Effector CD8-positive, alpha-beta T cell (primary cell): ENCODE results near the gene PRR35.
A peak's percentile ranks its signal among the peaks of the same experiment; 100 is the strongest.

Source experiments
- DNase-seq: peaks from one replicate; lab custom pipeline; 2025; lab: John Stamatoyannopoulos, UW

PRR35 gene

DNA sequence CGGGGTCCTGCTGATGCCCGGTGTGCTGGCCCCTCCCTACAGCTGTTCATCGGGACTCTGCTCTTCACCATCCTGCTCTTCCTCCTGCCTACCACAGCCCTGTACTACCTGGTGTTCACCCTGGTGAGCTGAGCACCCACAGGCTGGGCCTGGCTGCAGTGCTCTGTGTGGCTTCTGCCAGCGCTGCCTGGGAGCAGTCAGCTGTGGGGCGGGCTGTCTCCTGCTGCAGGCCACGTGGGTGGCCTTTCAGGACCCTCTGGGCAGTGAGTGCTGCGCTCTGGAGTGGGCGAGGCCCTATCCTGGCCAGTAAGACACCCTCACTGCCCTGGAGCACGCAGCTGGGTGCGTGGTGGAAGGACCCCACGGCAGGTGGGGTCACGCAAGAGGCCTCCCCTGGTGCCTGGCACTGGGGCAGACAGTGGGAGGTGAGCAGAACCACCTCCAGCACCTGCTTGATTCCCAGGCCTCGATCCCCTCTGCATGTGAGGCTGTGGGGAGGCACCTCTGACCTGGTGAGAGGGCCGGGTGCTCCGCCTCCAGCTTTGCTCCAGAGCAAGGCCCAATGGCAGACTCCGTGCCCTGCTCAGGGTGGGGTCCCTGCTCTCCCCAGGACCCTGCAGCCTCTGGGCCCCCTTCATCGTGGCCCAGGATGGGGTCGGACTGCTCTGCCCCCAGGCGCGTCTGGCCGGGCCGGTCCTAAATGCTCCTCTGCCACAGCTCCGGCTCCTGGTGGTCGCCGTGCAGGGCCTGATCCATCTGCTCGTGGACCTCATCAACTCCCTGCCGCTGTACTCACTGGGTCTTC is 20.1 kb downstream of the PRR35 start:
- no peak for DNase-seq

DNA sequence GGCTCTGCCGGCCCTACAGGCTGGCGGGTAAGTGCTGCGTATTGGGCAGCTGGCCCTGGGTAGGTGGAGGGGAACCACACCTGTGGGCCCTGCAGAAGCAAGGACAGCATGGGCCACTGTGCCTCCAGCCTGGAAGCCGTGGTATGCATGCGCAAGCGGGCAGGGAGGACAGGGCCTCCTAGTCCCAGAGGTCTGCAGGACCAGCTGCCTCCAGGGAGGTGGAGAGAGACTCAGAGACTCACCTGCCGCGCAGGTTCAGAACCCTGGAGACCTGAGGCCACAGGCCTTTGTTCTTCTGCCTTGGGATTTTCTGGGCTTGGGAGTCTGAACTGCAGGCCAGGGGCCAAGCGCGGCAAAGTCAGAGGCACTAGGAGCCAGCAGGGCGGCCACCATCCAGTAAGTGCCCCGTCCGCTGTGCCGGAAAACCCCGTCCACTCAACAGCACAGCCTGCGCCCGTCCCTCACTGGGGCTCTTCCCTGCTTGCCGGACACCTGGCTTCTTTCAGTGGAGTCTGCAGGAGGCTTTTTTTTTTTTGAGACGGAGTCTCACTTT is 20.8 kb downstream of the PRR35 start:
- DNase-seq: no peak

DNA sequence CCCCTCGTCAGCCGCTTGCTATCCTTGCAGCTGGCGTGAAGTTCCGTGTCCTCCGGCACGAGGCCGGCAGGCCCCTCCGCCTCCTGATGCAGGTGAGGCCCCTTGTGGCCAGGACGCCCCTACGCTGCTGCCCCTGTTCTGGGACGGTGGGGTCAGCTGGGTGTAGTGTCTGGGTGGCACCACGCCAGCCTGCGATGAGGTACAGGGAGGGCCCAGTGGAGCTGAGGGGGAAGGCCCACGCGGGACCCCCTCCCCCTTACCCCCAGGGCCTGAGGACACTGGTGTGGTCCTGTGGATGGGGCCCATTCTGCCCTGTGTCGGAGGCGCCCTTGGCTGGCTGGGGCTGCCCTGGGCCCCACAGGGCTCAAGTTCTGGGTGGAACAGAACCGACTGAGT is 22.0 kb downstream of the PRR35 start:
- no peak for DNase-seq

DNA sequence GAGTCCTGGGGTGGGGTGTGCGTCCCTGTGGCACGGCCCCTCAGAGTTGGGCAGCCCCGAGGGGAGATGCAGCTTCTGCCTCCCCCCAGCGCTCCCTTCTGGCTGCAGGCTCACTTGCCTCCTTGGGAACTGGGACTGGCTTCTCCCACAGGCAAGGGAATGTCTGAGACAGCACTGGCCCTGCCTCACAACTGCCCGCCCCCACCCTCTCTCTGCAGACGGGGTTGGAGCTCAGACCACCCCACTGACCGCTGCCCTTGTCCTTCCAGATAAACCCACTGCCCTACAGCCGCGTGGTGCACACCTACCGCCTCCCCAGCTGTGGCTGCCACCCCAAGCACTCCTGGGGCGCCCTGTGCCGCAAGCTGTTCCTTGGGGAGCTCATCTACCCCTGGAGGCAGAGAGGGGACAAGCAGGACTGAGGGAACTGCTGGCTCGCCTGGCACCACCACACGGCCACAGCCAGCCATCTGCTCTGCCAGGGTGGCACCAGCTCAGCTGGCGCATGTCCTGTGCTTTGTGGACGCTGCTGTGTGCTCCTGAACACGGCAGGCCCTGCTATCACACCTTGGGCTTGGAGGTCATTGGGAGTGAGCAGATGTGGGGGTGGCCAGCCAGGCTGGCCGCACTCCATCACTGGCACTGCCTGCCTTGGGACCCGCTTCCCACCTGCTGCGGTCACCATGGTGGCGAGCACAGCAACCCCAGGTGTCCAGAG is 22.6 kb downstream of the PRR35 start:
- DNase-seq: no peak

- DNase-seq: no peak
Measured at GRCh38 chr16:583470-583814, 23.2 kb downstream of the PRR35 start.

DNA sequence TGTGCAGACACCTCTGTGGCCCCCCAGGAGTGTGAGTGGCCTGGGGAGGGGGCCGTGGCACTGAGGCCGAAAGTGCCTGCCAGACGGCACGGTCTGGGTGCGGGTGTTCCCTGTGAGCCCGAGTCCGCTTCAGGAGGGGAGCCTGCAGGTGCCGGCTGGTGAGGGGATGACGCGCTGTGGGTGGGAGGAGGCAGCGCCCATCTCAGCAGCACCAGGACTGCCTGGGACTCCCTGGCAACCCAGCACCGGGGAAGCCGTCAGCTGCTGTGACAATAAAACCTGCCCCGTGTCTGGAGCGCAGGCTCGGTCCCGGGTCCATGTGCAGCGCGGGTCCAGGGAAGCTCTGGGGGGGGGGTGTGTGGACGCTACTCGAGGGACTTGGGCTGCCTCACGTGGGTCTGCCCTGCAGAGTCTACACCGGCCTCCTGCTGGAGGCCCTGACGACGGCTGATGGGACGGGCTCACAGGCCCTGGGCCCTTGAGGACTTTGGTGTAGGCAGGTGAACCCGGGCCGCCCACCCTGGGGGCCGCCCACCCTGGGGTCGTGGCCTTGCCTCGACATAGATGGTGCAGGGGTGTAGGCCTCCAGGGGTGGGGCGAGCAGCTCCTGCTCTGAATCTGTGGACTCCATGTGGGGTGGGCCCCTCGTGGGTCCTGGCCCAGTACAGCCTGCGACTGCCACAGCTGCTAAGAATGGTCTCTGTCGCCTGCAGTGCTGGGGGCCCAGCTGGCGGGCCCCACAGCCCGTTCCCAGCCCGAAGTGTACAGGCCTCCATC is 23.8 kb downstream of the PRR35 start:
- DNase-seq: no peak

DNA sequence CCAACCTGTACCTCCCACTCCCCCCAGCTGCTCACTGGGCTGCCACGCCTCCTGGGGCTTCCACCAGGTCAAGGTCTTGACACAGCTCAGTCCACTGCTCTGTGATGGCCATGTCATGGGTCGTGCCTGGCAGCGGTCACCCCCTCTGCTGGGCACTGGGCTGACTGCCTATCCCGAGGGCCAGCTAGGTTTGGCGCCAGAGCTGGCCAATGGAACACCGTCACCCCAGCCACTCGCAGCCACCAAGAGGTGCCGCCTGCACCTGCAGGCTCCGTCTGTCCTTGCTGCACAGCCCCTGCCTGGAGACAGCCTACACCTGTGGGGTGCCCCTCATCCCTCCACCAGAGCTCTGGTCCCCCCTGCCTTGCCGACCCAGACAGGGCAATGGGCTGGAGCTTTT is 25.2 kb downstream of the PRR35 start:
- no peak for DNase-seq

- no peak for DNase-seq
Measured at GRCh38 chr16:586047-586644, 26.0 kb downstream of the PRR35 start.

- no peak for DNase-seq
Measured at GRCh38 chr16:586645-587590, 26.7 kb downstream of the PRR35 start.

GRCh38 chr16:588639-588888 is 28.4 kb downstream of the PRR35 start:
- peak; percentile 44 for DNase-seq

DNA sequence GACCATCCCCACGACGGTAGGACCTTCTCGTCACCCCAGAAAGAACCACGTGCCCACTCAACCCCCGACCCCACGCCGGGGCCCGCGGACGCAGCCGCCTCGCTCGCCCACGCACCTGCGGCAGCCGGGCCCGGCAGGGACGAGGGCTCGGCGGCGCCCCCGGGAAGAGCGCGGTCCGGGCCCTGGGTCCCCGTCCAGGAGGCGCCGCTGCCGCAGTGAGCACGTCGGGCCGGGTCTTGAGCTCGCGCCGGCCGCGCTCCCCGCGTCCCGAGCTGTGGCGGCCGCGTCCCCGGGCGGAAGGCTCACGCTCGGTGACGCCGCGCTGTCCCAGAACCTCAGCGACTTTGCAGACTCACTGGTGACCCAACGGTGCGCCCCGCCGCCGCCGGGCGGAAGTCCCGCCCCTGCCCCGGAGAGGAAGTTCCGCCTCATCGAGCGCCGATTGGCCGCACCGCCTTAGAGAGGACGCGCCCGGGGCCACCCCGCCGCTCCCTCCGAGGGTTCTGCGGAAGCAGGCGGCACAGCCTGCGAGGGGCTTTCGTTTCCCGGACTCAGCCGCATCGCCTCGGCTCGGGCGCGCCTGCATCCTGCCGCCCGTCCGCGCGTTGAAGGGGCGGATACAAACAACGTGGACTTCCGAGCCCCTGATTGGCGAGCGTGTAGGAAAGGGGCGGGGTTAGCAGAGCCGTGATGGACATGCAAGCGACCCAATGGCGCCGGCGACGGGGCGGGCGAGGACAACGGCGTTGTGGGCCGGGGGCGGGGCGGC is 28.9 kb downstream of the PRR35 start:
- DNase-seq: peak; percentile 97

DNA sequence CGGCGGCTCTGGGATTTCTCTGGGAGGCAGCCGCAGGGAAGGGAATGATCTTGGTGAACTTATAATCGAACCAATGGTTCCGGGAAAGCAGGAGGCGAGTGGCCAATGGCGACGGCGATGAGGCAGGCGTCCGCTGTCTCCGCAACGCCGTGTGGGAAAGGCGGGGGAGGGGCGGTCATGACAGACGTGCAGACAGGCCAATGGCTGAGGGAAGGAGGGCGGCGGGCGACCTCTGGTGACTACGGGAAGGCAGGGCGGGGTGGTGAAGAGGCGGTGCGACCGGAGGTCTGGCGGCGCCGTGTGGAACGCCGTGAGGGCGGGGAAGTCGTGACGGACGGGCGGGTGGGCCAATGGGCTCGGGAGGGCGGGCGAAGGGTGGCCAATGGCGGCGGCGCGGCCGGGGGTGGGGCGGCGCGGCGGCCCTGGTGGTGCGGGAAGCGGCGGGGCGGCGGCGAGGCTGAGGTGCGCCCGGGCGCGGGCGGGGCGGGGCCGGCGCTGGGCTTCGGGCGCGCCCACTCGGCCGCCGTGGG is 29.5 kb downstream of the PRR35 start, which contains the start of gene RAB40C:
RAB40C (plus strand) TSS at position 409 of the 530 bp plus-strand sequence. CDS start 226 bp downstream, outside the sequence.
- peak; percentile 97 for DNase-seq

GRCh38 chr16:590188-590814 is 30.1 kb downstream of the PRR35 start:
- no peak for DNase-seq

GRCh38 chr16:590815-591200 is 30.6 kb downstream of the PRR35 start:
- no peak for DNase-seq

DNA sequence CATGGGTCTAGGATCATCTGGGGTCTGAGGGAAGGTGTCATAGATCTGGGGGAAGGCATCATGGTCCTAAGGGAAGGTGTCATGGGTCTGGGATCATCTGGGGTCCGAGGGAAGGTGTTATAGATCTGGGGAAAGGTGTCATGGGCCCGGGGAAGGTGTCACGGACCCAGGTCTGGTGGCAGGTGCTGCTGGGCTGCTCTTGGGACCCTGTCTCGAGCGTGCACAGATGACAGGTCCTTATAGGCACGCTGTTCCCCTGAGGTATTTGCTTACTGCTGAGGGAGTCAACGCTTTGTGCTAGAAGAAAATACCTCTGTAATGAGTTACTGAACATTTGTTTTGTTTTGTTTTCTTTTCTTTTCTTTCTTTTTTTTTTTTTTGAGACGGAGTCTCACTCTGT is 31.0 kb downstream of the PRR35 start:
- DNase-seq: no peak

GRCh38 chr16:591892-592517 is 31.8 kb downstream of the PRR35 start:
- no peak for DNase-seq

GRCh38 chr16:592518-593306 is 32.5 kb downstream of the PRR35 start:
- no peak for DNase-seq

GRCh38 chr16:593406-593805 is 33.2 kb downstream of the PRR35 start:
- no peak for DNase-seq
